GM12873 (cell line): ENCODE results near the gene REX1BD.

ENCODE experiments used
- TF ChIP-seq, protein P1 (sequence below): IDR thresholded peaks from 2 replicates; pipeline ENCODE4 v1.5.1; 2012; ENCODE audit warnings: low read depth, mild to moderate bottlenecking, moderate library complexity, low read length, control low read depth; ENCODE audit not compliant: insufficient read depth; ENCODE audit errors: missing control alignments

Gene REX1BD

DNA sequence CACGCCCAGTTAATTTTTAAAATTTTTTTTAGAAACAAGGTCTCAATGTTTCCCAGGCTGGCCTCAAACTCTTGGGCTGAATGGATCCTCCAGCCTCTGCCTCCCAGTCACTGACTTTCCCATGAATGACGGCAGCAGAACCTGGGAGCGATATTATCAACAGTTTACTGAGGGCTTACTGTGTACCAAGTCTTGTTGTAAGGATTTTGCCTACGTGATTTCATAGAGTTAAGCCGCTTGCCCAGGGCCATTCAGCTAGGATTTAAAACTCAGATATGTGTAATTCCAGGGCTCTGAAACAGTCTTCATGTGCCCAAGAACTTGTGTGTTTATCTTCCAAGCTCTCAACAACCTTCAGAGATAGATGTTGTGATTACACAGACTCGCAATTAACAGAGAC is 37.0 kb upstream of the REX1BD start:
- TF ChIP-seq, protein P1, sequence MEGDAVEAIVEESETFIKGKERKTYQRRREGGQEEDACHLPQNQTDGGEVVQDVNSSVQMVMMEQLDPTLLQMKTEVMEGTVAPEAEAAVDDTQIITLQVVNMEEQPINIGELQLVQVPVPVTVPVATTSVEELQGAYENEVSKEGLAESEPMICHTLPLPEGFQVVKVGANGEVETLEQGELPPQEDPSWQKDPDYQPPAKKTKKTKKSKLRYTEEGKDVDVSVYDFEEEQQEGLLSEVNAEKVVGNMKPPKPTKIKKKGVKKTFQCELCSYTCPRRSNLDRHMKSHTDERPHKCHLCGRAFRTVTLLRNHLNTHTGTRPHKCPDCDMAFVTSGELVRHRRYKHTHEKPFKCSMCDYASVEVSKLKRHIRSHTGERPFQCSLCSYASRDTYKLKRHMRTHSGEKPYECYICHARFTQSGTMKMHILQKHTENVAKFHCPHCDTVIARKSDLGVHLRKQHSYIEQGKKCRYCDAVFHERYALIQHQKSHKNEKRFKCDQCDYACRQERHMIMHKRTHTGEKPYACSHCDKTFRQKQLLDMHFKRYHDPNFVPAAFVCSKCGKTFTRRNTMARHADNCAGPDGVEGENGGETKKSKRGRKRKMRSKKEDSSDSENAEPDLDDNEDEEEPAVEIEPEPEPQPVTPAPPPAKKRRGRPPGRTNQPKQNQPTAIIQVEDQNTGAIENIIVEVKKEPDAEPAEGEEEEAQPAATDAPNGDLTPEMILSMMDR: no peak

DNA sequence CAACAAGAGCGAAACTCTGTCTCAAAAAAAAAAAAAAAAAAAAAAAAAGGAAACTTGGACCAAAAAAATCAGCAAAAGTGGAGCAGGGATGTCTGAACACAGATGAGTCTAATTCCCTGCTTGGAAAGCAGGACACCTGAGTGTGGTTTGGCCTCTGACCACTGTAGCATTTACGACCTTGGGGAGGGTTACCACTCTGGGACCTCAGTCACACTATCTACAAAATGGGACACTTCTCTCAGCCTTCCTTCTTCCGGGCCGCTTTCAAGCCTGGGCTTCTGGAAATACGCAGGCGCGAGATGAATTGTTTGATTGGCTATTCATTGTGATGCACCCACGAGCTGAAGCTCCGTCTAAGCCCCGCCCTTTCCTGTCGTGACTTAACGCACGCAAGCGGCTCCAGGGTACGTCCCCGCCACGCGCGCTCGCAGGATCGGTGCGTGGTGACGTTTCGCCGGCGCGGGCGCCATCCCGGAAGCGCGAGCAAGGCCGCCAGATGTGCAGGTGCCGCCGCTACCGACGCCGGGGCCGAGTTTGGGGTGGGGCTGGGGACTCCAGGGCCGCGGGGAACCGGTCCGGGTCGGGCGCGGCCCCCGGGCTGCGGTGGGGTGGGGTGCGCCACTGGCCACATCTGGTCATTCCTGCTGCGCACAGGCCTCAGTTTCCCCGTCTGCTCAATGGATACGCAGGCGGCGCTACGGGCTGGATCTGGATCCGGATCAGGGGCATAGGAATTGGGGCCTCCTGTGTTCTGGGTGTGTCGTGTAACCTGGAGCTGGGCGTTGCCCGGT is 31.0 kb upstream of the REX1BD start, which contains the start of gene KXD1:
KXD1 (plus strand) TSS at position 460 of the 791 bp plus-strand sequence. CDS start 4,187 bp downstream, outside the sequence.
- TF ChIP-seq, protein P1: no peak

DNA sequence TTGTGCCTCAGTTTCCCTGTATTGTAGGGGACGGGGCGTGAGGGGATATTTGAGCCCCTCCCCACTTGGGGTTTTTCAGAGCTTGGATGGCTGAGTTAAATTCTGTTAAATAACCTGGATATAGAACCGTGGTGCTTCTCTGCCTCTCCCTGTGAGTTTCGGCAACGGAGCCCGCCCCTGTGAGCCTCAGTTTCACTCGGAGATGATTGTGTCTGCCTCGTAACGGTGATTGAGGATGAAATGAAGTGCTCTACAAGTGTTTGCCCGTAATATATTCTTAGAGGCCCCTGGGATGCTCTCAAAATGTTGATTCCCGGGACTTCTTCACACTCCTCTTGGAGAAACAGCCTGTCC is 30.4 kb upstream of the REX1BD start:
- TF ChIP-seq, protein P1: no peak

DNA sequence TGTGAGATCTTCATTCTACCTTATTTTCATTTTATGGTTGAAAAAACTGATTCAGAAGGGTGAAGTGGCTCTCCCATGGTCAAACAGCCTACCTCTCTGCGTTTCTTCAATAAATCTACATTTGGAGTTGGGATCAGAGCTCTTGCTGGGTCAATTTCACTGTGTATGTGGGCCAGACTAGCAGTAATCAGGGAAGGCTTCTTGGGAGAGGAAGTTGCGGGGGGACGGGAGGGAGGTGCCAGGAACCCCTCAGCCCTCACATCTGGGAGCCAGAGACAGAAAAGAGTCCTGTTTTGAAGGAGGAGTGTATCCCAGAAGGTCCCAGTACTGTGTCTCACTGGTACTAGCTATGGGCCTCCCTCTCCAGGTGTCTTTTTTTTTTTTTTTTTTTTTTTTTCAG is 30.0 kb upstream of the REX1BD start:
- TF ChIP-seq, protein P1: no peak

DNA sequence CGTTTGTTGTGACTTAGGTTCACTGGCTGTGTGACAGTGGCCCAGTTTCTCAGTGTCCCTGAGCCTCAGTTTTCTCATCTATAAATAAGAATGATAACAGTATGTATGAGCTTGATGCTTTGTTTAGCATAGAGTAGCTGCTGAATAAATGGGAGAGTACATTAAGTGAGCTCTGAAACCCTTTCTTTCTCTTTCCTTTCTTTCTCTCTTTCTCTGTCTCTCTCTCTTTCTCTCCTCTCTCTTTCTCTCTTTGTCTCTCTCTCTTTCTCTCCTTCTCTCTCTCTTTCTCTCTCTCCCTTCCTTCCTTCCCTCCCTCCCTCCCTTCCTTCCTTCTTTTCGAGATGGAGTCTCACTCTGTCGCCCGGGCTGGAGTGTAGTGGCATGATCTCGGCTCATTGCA is 28.9 kb upstream of the REX1BD start:
- TF ChIP-seq, protein P1: no peak

DNA sequence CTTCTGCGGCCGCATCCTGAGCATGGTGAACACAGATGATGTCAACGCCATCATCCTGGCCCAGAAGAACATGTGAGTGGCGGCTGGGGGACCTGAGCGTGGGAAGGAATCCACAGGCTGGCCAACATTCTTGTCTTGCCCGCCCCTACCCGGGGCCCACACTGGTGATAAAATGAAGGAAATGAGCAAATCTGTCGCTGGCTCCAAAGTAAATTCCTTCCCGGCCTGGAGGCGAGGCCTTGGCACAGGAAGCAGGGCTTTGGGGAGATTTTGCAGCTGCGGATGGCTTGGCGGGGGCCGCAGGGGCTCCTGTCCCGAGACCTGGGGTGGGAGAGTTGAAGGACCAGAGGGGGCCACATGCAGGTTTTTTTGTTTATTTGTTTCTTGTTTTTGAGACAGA is 26.5 kb upstream of the REX1BD start:
- TF ChIP-seq, protein P1: no peak

DNA sequence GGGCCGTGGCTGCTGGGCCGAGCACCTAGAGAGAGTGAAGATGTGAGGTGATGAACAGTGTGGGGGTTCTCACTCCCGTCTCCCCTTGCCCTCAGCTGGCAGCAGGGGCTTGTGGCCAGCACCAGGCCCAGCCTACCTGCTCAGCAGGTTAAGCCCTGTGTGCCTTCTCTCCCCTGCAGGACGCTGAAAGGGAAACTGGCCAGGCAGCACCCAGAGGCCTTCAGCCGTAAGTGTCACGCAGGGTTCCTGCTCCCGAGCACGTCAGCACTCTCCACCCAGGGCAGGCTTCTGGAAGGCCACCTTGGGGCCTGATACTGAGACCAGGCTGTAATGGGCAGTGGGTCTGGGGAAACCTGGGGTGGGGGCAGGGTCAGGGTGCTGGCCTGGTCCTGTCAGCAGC is 21.6 kb upstream of the REX1BD start:
- TF ChIP-seq, protein P1: no peak

DNA sequence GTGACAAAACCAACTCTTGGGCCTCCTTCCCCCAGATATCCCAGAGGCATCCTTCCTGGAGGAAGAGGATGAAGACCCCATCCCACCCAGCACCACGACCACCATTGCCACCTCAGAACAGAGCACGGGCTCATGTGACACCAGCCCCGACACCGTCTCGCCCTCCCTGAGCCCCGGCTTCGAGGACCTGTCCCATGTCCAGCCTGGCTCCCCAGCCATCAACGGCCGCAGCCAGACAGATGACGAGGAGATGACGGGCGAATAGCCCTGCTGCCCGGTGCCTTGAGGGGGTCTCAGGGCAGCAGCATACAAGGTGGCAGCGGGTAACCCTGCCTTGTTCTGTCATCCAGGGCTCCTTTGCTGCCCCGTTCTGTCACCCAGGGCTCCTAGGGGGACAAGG is 20.2 kb upstream of the REX1BD start:
- TF ChIP-seq, protein P1: no peak
